GM23248 (cell line): Measurements from ENCODE around the gene VWF. TPM values are rescaled to one million over a fixed set of nuclear protein-coding genes. Genes with fewer than 3 reads are reported as not detected.

ENCODE experiments used
- DNase-seq: peaks from one replicate; pipeline ENCODE4 v3.0.0-alpha.2; 2015
- H2AFZ ChIP-seq: fragments of 200-600 bp; sonication (generic); 2 replicates; pipeline ENCODE4 v1.6.1; 2016; ENCODE audit warnings: antibody characterized with exemption
- H3F3A ChIP-seq: fragments of 200-600 bp; sonication (generic); 2 replicates; pipeline ENCODE4 v1.6.1; 2016; ENCODE audit warnings: mild to moderate bottlenecking, antibody characterized with exemption, mixed run types; ENCODE audit not compliant: insufficient read depth
- H3K27ac ChIP-seq: fragments of 200-600 bp; sonication (generic); 2 replicates; pipeline ENCODE4 v1.5.1; 2016; ENCODE audit warnings: mild to moderate bottlenecking
- H3K27me3 ChIP-seq: fragments of 200-600 bp; sonication (generic); replicated peaks from 2 replicates; pipeline ENCODE4 v1.6.1; 2016; ENCODE audit warnings: mild to moderate bottlenecking; ENCODE audit not compliant: insufficient read depth
- H3K36me3 ChIP-seq: fragments of 200-600 bp; sonication (generic); 2 replicates; pipeline ENCODE4 v1.6.1; 2016; ENCODE audit warnings: low read depth, mild to moderate bottlenecking
- H3K4me1 ChIP-seq: fragments of 200-600 bp; sonication (generic); 2 replicates; pipeline ENCODE4 v1.6.1; 2016; ENCODE audit warnings: mild to moderate bottlenecking; ENCODE audit not compliant: insufficient read depth
- H3K4me2 ChIP-seq: fragments of 200-600 bp; sonication (generic); one replicate; pipeline ENCODE4 v1.6.1; 2016; ENCODE audit warnings: mild to moderate bottlenecking; ENCODE audit not compliant: unreplicated experiment
- H3K4me3 ChIP-seq: fragments of 200-600 bp; sonication (generic); 2 replicates; pipeline ENCODE4 v1.5.1; 2016; ENCODE audit warnings: mild to moderate bottlenecking
- H3K79me2 ChIP-seq: fragments of 200-600 bp; sonication (generic); 2 replicates; pipeline ENCODE4 v1.6.1; 2016; ENCODE audit warnings: mild to moderate bottlenecking; ENCODE audit not compliant: insufficient read depth
- H3K9ac ChIP-seq: fragments of 200-600 bp; sonication (generic); 2 replicates; pipeline ENCODE4 v1.6.1; 2016; ENCODE audit warnings: mild to moderate bottlenecking
- H3K9me2 ChIP-seq: fragments of 200-600 bp; sonication (generic); 2 replicates; pipeline ENCODE4 v1.6.1; 2016; ENCODE audit warnings: mixed run types, mild to moderate bottlenecking, moderate library complexity; ENCODE audit not compliant: insufficient read depth
- H3K9me3 ChIP-seq: fragments of 200-600 bp; sonication (generic); one replicate; pipeline ENCODE4 v1.6.1; 2017; ENCODE audit warnings: low read depth
- H4K20me1 ChIP-seq: fragments of 200-600 bp; sonication (generic); 2 replicates; pipeline ENCODE4 v1.6.0; 2016; ENCODE audit not compliant: insufficient read depth
- EZH2 ChIP-seq: fragments of 200-600 bp; sonication (generic); IDR thresholded peaks from 2 replicates; pipeline ENCODE4 v1.6.1; 2018; ENCODE audit warnings: antibody characterized with exemption, mild to moderate bottlenecking; ENCODE audit not compliant: insufficient read depth, poor library complexity, severe bottlenecking
- EZH2phosphoT487 ChIP-seq: fragments of 200-600 bp; sonication (generic); IDR thresholded peaks from 2 replicates; pipeline ENCODE4 v1.6.1; 2018; ENCODE audit warnings: antibody characterized with exemption, moderate library complexity, mild to moderate bottlenecking, low read depth; ENCODE audit not compliant: insufficient read depth
- WGBS, 2 experiments: methylation state at CpG; one replicate each; pipeline ENCODE4 v1.1.6; 2015 to 2017; ENCODE audit warnings: low lambda C conversion rate in 2 of 2, low coverage in 1 of 2; ENCODE audit errors: missing lambda C conversion rate in 2 of 2; 5-methylcytosine and 5-hydroxymethylcytosine counted together
- in situ Hi-C: fragments of 300-500 bp; cut with MboI; formaldehyde crosslinking; loops from 2 replicates; pipeline ENCODE4 v1.15.0; 2020
- polyA plus RNA-seq: library from polyadenylated mRNA; unstranded; fragments of >200 nt; fragmentation: Nextera tagmentation; extraction: Ambion mirVana; gene quantifications from 2 replicates; pipeline ENCODE4 v1.2.1, GENCODE V29; 2016
- total RNA-seq: library from RNA; depleted of rRNA; stranded (reverse); fragments of >200 nt; shearing (Covaris generic); gene quantifications from 2 replicates; pipeline ENCODE4 v1.2.3, GENCODE V29; 2014

Gene VWF
- total and polyA plus RNA-seq, 2 experiments from 2014 or later, result 0.14 TPM; not detected in 1

DNA sequence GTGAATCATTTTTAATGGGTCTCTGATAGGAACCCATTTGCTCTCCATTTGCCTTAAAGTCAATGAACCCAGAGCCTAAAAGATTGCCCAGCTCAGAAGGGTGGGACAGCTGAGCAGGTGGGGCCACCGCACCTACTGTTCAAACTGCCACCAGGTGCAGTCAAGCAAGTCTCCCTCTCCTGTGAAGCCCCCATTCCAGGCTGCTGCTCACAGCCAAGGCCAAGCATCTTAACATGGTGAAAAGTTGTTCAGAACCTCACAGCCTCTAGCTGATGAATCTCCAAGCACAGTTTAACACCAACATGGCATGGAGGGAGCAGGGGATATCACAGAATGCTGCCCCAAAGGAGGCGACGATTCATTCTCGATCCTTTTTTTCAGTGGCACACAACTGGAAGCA, 209.0 kb downstream of the VWF start:
- Histone ChIP-seq H4K20me1 (no peaks in the 10 kb centered on the region), H3K4me1 (no peaks in the 10 kb centered on the region), H3K27me3 (peaks cover 2% of the 10 kb centered on the region; the same call in 1 of the 2 replicates), H3K9me3 (no peaks in the 10 kb centered on the region), H3K9me2 (no peaks in the 10 kb centered on the region), H3K27ac (no peak overlapping the region), H3F3A (no peaks in the 10 kb centered on the region), H3K4me2 (no peak overlapping the region), H3K79me2 (no peaks in the 10 kb centered on the region), H2AFZ (no peak overlapping the region), H3K4me3 (no peak overlapping the region), H3K9ac (no peak overlapping the region), H3K36me3 (no peaks in the 10 kb centered on the region)
- 76 to 82% methylated on average over 4 of the region's 4 CpGs for WGBS, 2 experiments
- no peak for DNase-seq
- TF ChIP-seq EZH2phosphoT487, result no peak
- TF ChIP-seq EZH2, result no peak
- in situ Hi-C loops, result no loop called here

DNA sequence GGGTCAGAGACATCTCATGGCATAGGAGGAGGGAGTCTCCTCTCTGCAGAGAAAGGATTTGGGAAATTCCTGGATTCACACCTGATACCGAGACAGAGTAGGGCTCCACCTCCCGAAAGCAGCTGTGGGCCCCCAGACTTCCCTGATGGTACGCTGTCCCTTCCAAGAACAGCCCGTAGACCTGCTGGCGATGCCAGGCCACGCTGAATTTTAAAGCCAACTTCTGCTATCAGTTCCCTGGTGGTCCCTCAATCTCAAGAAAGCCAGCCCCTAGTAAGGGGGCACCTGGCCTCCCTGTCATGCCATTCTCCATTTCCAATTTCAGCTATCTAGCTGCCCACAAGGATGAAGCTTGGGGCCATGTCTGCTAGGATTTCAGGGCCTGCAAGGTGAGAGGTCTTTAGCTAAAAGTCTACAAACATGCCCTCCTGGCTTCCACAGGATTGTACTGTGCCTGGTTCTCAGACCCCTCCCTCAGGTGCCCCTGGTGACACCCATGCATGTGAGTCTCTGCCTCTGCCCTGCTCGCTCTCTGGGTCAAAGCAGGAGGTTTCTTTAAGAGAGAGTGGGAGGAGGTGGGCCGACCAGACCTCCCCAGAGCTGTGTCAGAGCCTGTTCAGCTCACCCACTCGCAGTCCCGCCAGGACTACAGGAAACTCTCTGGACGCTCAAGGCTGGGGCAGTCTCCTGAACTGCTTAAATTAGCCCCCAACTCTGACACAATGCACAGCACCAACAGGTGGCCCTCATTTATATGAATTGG, 209.9 kb downstream of the VWF start:
- DNase-seq, result no peak
- Histone ChIP-seq H3F3A (no peaks in the 10 kb centered on the region), H3K9me2 (no peaks in the 10 kb centered on the region), H3K27ac (no peak overlapping the region), H3K9ac (no peak overlapping the region), H3K4me2 (no peak overlapping the region), H3K36me3 (no peaks in the 10 kb centered on the region), H3K27me3 (peaks cover 7% of the 10 kb centered on the region; the same call in 1 of the 2 replicates), H4K20me1 (no peaks in the 10 kb centered on the region), H3K9me3 (no peaks in the 10 kb centered on the region), H2AFZ (no peak overlapping the region), H3K79me2 (no peaks in the 10 kb centered on the region), H3K4me3 (no peak overlapping the region), H3K4me1 (no peaks in the 10 kb centered on the region)
- in situ Hi-C loops, result no loop called here
- no peak for TF ChIP-seq EZH2phosphoT487
- TF ChIP-seq EZH2, result no peak
- WGBS, 2 experiments, result 49 to 52% methylated on average over 11 of the region's 11 CpGs

DNA sequence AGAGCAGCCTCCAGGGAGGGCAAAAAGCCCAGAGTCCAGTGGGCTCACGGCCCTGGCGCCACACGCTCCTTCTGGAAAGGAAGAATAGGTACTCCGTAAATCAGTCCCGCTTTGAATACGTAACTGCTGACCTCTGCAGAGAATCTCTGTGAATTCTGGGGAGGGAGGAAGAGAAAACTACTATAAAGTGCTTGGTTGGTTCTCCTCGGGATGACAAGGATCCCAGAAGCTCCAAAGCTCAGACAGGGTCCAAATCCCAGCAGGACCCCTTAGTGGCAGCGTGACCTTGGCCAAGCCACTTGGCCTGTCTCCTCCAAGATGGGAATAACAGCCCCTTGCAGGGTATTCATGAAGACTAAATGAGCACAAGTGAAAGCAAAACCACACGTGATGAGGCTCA, 211.1 kb downstream of the VWF start:
- in situ Hi-C loops, result no loop called here
- Histone ChIP-seq H3K4me1 (no peaks in the 10 kb centered on the region), H3K4me2 (no peak overlapping the region), H3K9me2 (no peaks in the 10 kb centered on the region), H3F3A (no peaks in the 10 kb centered on the region), H3K27me3 (peaks cover 7% of the 10 kb centered on the region; the same call in 1 of the 2 replicates), H3K9ac (no peak overlapping the region), H3K36me3 (no peaks in the 10 kb centered on the region), H2AFZ (no peak overlapping the region), H3K79me2 (no peaks in the 10 kb centered on the region), H3K4me3 (no peak overlapping the region), H3K9me3 (no peaks in the 10 kb centered on the region), H3K27ac (no peak overlapping the region), H4K20me1 (no peaks in the 10 kb centered on the region)
- TF ChIP-seq EZH2phosphoT487 (no peak), EZH2 (no peak)
- DNase-seq, result no peak
- 66 to 67% methylated on average over 9 of the region's 9 CpGs for WGBS, 2 experiments

DNA sequence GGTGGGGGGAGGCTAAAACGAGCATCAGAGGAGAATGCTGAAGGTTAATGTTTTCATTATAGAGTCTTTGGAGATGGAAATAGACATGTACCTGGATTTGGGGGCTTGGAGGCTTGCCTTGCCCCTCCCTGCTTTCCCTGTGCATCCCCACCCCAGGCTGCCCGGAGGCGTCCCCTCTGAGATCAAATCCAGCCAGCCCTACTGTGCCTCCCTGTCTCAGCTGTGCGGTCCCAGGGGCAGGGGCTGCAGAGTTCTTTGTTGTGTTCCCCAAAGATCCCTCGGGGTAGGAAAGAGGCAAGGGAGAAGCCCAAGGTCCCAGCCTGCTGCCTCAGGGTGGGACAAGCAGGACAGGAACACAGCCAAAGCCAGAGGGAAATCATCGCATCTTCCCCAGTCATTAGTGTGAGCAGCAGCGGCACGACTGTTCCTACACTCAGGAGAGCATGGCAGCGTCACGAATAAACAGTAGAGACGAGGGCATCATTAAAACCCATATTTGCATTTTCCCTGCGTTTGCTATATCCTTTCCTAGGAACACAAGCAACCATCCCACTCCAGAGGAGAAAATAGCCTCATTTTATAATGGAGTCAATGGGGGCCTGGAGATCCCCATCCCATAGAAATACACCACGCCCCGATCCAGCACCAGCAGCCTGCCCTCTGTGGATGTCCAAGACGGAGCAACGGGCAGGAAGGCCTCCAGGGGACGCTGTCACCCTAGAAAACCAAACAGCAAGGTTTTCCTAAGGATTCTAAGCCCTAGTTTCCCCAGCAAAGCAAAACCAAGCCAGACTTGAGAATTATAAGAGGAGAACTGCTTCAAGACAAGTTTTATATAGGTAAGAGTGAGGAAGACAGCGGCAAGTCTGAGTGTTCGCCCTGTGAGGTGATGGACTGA, 211.8 kb downstream of the VWF start:
- in situ Hi-C loops, result no loop called here
- H3K9me2 ChIP-seq, result no peaks in the 10 kb centered on the region
- no peaks in the 10 kb centered on the region for H3F3A ChIP-seq
- H3K9ac ChIP-seq, result no peak overlapping the region
- H2AFZ ChIP-seq, result no peak overlapping the region
- H3K27me3 ChIP-seq, result peaks cover 7% of the 10 kb centered on the region; the same call in 1 of the 2 replicates
- H3K79me2 ChIP-seq, result no peaks in the 10 kb centered on the region
- H3K36me3 ChIP-seq, result no peaks in the 10 kb centered on the region
- 60 to 67% methylated on average over 19 of the region's 19 CpGs for WGBS, 2 experiments
- no peak for DNase-seq
- no peaks in the 10 kb centered on the region for H3K4me1 ChIP-seq
- TF ChIP-seq EZH2phosphoT487 (no peak), EZH2 (no peak)
- H3K27ac ChIP-seq, result no peak overlapping the region
- H3K4me2 ChIP-seq, result no peak overlapping the region
- no peak overlapping the region for H3K4me3 ChIP-seq
- no peaks in the 10 kb centered on the region for H4K20me1 ChIP-seq
- no peaks in the 10 kb centered on the region for H3K9me3 ChIP-seq
